HG03520 (cell line): Measurements from ENCODE around the gene DLG3.
"Not testable (repeated sequence)": the region's sequence is repeated elsewhere in the genome, so short reads cannot be mapped to it uniquely, and the experiment has no call there.

Experiments used
- ATAC-seq: cut with Tn5 transposase; IDR thresholded peaks from one replicate; pipeline ENCODE4 v1.9.1; 2021; ENCODE audit warnings: mild to moderate bottlenecking, moderate library complexity; ENCODE audit not compliant: unreplicated experiment

DLG3 gene

DNA sequence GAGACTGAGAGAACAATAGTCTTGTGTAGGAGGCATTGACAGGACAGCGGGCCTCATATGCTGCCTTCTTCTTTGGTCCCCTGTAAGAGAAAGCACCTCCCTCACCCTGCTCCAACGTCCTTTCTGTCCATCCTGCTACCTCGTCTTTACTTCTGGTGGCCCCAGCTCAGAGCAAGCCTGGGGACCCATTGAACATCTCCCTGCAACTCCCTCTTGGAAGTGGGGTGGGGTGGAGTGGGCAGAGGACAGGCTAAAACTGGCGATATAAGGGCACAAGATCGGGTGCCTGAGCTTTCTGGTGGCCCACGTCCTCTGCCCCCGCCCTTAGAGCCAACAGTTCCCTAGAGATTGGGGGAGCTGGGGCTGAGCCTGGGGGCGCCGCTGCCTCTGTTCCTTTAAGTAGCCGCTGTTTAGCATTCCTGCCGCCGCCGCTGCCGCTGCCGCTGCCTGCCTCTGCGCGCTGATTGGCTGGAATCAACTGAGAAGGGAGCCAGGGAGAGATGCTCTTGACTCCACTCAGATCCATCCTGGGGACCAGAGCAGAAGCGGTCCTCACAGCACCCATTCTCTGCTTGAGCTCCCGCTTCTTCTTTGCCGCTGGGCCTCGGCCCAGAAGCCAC is at the start of gene DLG3:
Gene DLG3, plus strand, starts transcription at position 510 of the 620 bp plus-strand sequence. CDS start 367 bp downstream, outside the sequence.
- no peak for ATAC-seq

DNA sequence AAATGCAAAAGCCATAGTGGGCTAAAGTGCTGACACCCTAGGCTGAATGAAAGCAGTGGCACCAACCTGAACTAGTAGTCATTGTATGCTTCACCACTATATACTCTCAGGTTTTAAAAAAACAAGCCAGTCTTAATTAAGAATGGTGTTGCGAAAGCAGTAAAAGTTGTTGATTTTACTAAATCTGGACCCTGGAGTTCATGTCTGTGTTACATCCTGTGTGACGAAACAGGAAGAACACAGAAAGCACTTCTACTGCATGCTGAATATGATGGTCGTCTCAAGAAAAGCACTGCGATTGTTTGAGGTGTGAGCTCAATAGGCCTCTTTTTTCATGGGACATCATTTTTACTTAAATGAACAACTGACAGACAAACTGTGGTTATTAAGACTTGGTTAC is 45.7 kb upstream of the DLG3 start:
- no peak for ATAC-seq

DNA sequence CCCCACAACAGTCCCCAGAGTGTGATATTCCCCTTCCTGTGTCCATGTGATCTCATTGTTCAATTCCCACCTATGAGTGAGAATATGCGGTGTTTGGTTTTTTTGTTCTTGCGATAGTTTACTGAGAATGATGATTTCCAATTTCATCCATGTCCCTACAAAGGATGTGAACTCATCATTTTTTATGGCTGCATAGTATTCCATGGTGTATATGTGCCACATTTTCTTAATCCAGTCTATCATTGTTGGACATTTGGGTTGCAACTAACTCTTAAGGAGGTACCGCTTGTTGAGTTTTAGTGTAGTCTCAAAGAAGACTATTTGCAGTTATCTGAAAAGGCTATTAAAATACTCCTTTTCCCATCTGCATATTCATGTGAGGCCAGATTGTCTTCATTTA is 44.5 kb upstream of the DLG3 start:
- ATAC-seq = not testable (repeated sequence)

DNA sequence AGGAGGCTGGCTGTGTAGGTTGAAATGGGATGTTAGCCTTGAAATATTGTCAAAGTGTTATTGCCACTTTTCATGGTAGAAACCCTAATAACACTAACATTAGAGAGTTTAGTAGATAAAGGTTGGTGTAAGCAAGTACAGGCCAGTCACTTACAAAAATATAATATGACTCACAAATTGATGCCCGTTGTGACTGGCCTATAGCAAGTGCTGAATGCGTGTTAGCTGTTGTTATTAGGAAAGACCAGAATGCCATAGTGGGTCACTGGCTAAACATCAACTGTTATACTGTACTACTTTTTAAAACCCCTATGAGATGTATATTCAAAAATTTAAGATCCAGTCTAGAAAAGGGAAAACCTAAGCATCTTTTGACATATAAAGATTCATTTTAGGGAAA is 41.9 kb upstream of the DLG3 start:
- ATAC-seq = no peak

DNA sequence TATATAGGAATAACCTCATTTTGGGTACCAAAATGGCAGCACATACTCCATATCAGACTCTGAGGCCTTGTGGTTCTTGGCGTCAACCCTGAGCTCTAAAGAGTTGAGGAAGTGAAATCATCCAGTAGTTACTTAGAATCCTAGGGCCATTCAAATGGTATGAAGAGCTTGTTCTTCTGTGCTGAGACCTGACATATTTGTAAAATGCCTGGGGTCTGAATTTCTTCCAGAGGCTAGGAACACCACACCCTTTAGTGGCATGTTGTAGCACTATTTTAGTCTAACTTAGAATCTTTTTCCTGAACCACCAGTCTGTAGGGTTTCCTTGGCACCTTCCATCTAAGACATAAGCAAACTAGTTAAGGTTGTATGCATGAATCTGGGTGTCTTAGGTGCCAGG is 39.6 kb upstream of the DLG3 start:
- ATAC-seq = no peak

DNA sequence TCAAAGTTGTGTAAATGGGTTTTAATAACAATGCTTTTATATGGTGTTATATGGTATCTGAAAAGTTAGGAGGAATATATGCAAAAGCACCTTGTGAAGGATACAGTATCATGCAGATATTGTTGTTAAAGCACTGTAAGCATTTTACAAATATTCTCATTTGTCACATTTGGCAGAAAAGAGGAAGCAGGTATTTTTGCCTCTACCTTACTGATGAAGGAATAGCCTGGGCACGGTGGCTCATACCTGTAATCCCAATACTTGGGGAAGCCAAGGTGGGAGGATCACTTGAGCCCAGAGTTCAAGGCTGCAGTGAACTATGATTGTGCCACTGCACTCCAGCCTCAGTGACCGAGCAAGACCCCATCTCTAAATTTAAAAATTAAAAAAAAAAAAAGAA is 33.7 kb upstream of the DLG3 start:
- ATAC-seq = no peak

DNA sequence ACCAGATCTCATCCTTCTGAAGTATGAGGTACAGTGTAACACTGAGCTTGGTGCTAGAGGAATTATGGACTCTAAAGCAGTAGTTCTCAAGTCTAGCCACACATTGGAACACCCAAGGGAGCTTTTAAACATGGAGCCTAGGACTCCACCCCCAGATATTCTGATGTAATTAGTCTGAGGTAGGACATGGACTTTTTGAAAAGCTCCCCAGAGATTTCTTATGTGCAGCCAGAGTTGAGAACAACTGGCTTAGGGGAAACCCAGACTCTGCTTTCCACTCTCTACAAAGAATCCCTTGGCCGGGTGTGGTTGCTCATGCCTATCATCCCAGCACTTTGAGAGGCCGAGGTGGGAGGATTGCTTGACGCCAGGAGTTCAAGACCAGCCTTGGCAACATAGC is 33.2 kb upstream of the DLG3 start:
- ATAC-seq = no peak

DNA sequence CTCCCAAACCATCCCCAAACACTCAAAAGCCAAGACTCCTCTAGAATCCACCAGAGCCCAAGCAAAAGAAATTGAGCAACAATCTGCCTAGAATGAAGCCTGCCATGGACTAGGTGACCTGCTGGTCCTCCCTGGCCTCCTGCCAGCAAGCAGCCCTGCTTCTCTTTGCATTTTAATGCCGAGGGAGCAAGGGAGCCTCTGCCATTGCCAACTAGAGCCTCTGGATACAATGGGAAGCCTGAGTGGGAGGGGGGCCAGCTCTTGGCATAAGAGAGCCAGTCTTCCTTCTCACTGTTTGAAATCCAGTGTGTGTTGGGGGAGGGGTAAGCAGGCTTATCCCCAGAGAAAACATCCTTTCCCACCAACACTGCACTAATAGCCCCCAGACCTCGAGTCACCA is 23.0 kb upstream of the DLG3 start:
- no peak for ATAC-seq

DNA sequence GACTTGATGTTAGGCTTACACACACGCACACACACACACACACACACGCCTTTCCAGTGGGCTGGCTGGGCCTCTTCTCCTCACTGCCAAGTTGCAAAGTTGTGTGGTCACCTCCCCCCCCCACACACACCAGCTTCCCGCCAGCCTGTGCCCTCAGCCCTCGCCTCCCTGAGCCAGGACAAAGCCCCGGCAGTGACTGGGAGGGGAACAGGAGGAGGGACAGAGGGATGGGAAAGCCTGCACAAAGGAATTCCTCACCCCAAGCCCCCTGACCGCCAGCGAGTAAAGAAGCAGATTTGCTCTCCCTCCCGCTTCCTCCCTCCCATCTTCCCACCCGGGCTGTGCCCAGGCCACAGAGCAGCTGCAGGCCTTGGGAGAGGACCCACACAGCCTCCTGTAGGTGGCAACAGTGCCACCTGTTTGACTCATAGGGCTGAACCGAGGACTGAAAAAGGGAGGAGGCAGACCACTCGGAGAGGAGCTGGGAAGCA is 21.7 kb upstream of the DLG3 start, which contains the start of gene GDPD2:
Gene GDPD2, plus strand, starts transcription at position 464 of the 491 bp plus-strand sequence. CDS start 1,671 bp downstream, outside the sequence.
- no peak for ATAC-seq

DNA sequence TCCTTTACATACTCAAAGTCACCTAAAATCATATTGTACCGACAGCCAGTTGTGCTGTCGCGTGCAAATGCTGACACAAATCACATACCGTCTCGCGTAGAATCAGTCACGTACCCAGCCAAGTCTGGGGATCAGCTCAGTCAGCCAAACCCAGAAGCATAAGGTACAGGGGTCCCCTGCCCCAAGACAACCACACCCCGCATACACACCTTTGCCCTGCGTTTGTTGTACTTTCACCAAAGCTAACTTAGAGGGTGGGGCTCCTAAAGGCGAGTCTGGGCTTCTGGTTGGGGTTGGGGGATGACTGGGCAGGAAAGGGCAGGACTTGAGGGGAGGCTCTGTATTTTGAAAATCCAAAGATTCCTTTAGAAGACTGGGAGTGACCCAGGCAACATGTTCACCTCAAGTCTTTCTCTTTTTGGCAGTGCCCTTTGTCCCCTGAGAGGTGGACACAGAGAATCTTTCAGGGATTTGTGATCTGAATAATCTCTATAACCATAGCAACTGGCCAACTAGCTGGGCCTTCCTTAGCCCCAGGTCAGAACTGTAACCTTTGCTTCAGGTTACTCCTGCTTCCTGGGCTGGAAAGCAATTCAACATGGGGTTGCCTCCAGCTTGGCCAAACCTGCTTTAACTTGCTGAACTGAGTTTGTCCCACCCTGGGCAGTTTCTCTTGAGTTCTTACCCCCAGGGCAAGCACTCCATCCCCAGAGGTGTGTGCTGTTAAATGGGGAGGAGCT is 20.5 kb upstream of the DLG3 start:
- ATAC-seq = no peak

DNA sequence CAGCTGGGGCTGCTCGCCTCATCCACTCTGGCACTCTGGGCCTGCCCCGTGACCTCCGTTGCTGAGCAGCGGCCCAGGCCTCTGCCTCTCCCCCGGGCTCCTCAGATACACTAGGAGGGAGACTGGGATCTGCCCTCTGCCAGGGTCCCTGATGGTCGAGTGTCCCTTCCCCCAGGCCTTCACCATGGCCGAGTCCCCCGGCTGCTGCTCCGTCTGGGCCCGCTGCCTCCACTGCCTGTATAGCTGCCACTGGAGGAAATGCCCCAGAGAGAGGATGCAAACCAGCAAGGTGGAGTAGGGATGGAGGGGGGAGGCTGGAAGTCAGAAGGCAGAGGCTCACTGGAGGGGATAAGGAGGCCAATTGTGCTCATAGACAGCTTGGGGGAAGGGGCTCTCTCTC is 19.8 kb upstream of the DLG3 start:
- no peak for ATAC-seq

DNA sequence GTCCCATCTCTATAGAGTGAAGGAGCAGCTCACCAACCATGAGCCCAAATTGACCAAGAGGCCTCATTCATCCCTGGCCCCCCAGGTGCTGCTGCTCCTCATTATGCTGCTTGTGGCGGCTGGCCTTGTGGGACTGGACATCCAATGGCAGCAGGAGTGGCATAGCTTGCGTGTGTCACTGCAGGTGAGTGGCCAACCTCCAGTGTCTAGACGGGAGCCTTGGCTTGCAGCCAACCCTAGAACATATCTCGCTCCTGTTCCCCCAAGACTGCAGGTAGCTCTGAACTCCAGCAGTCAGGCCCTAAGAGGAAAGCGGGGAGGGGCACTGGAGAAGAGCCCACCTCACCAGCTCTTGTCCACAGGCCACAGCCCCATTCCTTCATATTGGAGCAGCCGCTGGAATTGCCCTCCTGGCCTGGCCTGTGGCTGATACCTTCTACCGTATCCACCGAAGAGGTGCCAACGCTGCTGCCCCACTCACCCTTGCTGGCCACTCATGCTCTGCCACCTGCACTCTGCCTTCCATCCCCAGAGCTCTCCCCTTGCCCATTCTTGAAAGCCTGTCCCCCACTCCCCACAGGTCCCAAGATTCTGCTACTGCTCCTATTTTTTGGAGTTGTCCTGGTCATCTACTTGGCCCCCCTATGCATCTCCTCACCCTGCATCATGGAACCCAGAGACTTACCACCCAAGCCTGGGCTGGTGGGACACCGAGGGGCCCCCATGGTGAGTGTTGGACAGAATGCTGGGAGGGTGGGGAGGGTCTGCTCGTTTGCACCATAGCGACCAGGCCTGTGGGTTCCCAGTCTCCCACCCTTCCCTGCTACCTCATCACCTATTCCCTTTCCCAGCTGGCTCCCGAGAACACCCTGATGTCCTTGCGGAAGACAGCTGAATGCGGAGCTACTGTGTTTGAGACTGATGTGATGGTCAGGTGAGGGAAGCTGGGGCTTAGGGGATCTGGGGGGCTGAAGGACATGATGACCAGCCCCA is 18.1 kb upstream of the DLG3 start:
- no peak for ATAC-seq

DNA sequence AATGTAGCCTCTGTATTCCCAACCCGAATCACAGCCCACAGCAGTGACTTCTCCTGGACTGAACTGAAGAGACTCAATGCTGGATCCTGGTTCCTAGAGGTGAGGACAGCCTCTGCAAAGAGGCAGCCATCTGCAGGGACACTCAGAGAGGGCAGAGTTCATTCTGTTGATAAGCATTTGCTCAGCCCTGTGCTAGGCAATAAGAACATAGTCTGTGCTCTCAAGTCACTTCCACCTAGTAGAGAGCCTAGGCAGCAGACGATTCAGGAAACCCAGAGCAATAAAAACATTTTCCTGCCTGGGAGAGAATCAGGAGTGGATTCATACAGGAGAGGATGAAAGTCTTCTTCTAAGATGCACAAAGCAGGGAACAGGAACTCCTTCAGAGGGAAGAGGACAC is 17.3 kb upstream of the DLG3 start:
- no peak for ATAC-seq

DNA sequence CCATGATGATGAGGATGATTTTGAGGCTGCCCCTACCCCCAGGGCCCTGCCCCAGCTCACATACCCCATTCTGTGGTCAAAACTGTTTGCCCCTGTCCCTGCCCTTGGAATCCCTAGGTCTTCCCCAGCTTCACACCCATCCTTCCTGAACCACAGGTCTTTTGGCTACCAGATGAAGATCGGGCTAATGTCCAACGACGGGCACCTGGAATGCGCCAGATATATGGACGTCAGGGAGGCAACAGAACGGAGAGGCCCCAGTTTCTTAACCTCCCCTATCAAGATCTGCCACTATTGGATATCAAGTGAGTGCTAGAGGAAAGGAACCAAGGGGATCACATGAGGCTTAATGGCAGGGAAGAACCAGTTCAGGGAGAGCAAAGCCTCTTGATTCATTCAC is 14.9 kb upstream of the DLG3 start:
- ATAC-seq = no peak

DNA sequence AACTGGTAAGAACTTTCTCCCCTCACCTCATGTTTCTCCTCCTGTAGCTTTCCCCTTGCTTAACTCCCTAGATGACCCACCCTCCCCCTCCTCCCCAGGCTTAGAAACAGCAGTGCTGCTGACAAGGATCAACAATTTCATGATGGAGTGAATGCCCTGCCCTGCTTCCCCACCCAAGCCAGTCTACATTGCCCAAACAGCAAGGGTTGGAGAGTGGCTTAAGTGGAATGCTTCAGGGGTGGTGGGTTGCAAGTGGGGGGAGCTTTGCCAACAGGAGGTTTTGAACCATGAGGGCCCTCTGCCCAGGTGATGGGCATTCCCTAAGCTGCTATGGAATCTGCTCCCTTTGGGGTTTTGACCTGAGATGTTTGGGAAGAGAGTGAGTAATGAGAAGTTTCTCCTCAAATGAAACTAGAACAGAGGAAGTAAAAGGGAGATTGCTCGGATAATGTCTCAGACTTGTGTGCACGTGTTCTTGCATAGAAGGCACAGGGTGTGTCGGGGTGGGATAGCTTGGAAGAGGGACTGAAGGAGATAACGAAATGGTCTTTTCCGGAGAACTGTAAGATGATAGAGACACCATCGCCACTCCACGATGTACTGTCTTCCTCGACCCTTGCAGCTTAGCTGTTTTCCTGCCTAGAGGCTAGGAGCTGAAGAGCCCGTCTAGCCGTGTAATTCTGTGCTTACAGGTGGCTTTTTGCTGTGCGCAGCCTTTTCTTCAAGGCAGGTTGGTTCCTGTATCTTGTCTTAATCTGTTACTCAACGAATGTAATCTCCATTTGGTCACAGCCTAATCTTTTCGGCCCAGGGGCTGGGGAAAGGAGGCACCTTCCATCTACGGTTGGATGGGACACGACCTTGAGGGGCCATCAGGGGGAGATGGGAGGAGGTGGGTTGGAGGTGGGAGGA is 11.4 kb upstream of the DLG3 start:
- peak; percentile 8 for ATAC-seq

DNA sequence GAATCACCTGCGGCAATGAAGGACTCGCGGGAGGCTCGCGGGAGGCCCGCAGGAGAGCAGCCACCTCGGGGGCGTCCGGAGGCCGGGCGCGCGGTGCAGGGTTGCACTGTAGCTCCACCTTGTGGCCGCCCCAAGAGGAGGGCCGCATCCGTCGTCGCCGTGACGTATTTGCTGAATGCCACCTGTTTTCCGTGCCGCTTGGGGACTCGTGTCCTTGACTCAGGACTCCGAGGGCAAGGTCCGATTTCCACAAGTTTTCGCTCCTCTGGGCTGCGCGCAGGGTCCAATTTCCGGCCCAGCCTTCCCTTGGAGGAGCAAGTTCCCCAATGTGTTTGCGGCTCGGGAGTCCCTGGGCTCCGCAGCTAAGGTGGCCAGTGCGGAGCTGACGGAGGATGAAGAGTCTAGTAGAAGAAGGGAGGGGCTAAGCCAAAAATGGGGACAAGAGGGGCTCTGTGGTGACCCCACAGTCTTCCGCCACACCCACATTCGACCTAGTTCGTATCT is 10.7 kb upstream of the DLG3 start:
- ATAC-seq = peak; percentile 65

DNA sequence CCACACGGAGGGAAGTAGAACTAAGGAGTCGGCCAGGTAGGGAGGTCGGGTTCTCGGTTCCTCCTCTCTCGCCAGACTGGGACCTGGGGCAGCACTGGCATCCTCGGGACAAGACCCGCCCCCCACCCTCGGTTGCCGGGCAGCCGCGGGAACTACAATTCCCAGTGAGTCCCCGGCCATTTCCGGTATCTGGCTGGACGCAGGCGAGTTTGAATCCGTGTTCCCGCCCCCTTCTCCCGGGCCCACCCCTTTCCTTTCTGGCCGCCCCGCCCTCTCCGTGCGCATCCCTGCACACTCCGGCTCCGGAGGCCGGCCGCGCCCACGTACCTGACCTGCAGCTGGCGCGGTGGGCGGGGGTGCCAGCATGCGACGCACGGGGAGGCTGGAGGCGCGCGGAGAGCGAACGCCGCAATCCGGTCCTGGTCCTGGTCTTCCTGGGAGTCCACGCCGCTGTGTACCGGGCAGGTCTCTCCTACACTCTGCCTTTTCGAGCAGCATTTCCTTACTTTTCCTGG is 10.2 kb upstream of the DLG3 start:
- peak; percentile 37 for ATAC-seq

DNA sequence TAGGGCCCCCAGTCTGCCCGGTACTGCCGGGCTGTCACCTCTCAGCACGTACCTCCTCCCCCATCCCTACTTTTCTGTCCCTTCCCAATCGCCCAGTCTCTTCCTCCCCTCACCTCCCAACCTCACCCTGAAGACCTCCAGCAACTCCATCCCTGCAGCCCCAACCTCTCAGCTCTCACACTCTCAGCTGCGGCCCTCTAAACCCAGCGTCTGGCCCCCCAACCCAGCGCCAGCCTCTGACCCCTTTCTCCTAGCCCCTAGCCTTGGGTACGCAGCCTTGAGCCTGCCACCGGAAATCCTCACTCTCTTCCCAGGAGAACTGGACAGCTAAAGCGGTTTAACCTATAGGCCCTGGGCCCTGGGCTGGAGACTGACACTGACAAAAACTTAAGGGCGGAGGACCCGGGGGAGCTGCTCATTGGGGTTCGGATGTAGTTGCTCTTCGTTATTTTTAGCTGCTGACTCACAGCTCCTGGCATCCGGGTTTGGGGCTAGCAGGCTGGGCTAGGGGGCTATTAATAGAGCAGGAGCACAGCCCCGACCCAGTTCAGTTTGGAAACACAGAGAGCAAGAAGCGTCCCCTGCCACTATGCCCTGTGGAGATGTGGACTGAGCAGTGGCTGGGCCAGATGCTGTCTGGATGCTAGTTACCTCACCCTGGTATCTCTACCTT is 9.6 kb upstream of the DLG3 start:
- ATAC-seq = no peak

DNA sequence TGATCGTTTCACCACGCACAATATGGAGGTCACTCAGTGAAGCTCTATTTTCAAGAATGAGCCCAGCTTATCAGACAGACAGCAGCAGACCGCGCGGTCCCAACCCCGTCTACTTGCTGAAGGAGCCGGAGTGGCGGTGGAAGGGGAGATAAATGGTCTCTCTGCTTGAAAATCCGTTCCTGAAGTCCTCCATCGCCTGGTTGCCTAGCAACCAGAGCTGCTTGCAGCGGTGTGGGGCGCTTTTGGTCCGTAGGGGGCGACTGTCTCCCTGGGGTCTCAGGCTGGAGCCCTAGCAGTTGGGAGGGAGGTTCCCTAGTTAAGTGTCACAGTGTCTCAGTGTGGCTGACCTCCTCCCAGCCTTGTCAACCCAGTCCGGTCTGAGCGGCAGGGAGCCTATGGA is 8.3 kb upstream of the DLG3 start:
- ATAC-seq = no peak
